ENCODE data around the gene SGO1.

- TF ChIP-seq RFX5 (IDR thresholded peaks at IDR 0.05; ENCODE audit: low read length) = no peak
- no peak for TF ChIP-seq POLR2AphosphoS5 (IDR thresholded peaks at IDR 0.05; ENCODE audit: low read depth, low read length)
- TF ChIP-seq, protein P1, sequence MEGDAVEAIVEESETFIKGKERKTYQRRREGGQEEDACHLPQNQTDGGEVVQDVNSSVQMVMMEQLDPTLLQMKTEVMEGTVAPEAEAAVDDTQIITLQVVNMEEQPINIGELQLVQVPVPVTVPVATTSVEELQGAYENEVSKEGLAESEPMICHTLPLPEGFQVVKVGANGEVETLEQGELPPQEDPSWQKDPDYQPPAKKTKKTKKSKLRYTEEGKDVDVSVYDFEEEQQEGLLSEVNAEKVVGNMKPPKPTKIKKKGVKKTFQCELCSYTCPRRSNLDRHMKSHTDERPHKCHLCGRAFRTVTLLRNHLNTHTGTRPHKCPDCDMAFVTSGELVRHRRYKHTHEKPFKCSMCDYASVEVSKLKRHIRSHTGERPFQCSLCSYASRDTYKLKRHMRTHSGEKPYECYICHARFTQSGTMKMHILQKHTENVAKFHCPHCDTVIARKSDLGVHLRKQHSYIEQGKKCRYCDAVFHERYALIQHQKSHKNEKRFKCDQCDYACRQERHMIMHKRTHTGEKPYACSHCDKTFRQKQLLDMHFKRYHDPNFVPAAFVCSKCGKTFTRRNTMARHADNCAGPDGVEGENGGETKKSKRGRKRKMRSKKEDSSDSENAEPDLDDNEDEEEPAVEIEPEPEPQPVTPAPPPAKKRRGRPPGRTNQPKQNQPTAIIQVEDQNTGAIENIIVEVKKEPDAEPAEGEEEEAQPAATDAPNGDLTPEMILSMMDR (IDR thresholded peaks at IDR 0.05) = no peak
- TF ChIP-seq JUND (IDR thresholded peaks at IDR 0.05) = no peak
- TF ChIP-seq FOXM1 (IDR thresholded peaks at IDR 0.05; ENCODE audit: low read depth) = no peak
These were observed 40.1 kb downstream of the SGO1 start for GRCh38 chr3:20145874-20146273.

All from SK-N-SH (cell line).